NK-92 treated with Interleukin-12 subunit alpha and Interleukin-12 subunit beta, amount 100 ng/mL, for 24 hours (cell line): ENCODE results near the gene LRRC74A.

Experiments used
- DNase-seq: peaks from one replicate; lab custom pipeline; 2025; lab: John Stamatoyannopoulos, UW

The LRRC74A gene

GRCh38 chr14:76848879-76849278, 22.7 kb downstream of the LRRC74A start:
- DNase-seq, result no peak

DNA sequence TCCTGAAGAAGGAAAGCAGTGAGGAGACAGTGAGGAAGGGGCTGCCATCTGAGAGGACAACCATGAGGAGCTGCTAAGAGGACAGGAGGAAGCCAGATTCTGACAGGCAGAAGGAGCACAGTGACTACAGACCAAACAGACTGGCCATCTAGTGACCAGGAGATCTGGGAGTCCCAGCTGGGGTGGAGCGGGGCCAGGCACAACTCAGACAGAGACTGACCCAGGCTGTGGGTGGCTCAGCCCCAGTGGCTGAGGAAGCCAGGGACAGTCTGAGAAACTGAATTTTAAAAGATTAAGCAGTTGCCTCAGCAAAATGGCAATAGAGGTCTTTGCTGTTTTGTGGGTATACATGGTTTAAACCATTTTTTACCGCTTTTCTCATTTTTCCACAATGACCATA, 28.9 kb downstream of the LRRC74A start:
- no peak for DNase-seq

GRCh38 chr14:76856769-76857168, 30.6 kb downstream of the LRRC74A start:
- no peak for DNase-seq

DNA sequence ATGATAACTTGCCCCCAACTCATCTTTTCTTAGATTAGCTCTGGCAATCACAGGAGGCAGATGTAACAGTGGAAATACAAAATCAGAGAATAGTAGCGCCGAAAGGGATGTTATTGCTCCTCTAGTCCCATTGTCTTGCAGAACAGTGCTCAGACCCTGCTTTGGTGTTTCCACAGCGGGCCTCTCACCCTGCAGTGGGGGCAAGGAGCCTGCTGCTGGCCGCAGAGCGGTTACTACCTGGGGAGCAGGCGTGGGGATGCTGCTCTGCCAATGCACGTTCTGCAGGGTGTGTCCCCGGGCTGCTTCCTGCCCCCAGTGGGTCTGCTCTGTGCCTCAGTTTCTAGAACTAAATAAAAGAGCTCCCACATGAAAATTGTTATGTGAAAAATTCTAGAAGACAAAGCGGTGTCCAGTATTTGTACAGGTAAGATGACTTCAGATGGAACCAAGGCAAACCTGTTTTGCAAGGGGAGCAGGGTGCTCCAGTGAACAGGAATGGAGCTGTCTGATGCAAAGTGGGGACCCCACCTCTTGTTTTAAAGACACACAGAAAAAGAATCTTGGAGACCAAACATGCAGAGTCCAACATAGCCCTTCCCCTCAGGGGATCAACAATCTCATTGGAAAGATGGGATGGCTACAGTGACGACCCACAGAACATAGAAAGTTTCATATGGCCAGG, 35.5 kb downstream of the LRRC74A start:
- no peak for DNase-seq

DNA sequence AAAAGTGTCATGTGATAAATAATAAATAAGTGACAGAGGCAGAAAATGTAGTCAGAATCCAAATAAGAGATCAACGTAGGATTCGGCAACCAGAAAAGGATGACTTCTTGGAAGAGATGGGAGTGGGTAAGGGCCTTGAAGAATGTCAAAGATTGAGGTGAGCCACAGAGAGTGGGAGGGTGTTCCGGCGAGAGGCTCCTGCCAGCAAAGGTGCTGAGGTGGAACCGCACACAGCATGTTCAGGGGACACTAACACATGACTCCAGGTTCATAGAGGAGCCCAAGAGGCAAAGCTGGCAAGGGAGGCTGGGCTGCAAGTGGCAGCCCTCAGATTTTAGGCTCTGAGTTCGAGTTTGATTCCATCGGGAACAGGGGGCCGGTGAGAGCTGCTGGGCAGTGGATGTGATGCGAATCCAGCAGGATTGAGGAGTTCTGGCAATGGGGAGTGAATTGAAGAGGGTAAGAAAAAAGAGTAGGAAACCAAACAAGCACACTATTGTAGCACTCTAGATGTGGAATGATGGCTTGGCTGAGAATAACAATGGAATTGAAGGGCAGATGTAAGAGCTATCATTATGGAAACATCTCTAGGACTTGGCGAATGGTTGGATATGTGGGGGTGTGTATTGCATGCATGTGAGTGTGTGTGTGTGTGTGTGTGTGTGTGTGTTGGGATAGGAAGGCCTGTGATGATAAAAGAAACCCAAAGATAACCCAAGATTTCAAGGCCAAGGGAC, 36.5 kb downstream of the LRRC74A start:
- no peak for DNase-seq

DNA sequence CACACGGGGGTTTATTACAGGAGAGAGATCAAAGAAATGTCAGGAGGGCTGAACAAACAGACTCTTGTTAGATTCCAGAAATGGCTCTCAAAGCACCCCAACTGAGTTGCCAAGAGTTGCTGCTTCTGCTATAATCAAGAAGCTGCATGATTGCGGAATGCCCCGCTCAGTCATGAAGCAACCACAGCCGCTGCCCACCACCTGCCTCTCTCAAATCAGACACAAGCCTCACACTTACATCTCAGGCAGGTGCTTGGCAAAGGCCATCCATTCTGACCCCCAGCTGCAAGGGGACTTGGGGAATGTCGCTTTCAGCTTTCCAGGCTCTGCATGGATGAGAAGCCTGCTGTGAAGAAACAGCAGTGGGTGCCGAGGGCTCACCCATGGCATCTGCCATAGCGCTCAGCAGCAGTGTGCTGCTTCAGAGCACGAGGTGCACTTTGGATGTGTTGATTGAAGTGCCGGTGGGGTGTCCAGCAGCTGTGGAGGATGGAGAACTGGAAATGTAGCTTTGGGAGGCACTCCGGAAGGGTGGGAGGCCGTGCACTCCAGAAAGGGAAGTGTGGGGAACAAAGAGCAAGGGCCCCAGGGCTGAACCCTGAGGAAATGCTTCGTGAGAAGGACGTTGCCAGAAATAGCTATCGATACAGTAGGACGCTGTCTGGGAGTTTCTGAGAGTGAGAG, 37.7 kb downstream of the LRRC74A start:
- DNase-seq, result no peak

- no peak for DNase-seq
Measured at GRCh38 chr14:76866456-76866855, 40.2 kb downstream of the LRRC74A start.

DNA sequence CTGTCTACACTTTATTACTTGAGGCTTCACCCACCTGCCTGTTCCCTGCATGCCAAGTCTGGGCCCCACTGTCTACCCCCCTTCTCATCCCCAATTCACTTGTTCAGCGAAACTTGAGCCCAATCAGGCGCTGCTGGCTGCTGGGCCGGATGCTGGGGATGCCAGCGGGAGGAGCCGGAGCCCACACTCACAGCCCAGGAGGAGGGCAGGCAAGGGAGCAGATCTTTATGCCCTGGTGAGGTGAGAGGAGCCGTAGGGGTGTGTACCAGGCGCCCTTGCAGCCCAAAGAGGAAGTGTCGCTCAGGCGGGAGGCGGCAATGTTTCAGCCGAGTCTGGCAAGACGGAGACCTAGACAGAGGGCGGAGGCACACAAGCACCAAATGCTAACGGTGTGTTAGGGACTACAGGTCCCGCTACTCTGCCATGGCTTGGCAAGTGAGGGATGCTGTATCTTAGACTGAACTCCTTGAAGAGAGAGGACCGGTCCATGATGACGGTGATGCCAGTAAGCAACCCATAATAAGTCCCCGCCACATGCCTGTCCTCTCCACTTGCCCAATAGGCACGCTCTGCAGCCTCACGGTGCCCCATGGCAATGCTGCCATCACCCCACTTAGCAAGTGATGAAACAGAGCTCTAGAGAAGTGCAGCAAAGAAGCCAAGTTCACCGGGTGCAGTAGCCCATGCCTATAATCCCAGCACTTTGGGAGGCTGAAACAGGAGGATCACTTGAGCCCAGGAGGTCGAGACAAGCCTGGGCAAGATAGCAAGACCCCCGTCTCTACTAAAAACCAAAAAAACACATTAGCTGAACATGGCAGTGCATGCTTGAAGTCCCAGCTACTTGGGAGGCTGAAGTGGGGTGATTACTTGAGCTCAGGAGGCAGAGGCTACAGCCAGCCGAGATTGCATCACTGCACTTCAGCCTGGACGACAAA, 41.6 kb downstream of the LRRC74A start:
- no peak for DNase-seq

DNA sequence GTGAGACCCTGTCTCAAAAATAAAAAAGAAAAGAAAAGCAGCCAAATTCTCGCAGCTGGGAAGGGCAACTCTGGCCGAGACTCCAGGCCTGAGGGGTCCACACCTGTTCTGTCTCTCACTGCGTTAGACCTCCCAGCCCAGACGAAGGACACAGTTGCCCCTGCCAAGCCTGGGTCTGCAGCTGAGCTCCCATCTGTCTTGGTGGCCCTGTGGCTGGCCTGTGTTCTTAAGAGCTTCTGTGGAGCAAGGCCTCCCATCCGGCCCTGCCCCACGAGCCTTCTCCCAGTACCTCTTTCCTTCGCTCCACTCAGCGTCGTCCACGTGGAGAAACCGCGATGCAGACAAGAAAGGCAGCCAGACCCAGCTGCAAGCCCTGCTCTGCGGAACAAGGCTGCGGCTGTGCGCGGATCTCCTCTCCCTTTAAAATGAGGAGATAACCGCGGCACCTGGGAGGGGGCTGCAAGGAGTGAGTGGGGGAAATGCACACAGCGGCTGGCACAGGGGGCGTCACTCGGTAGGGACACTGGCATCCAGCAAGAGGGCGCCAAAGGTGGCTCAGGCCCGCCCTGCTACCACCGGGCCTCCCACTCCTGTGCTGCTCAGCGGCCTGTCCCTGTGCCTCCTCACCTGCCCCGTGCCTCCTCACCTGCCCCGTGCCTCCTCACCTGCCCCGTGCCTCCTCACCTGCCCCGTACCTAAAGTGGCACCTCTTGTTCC, 42.4 kb downstream of the LRRC74A start:
- no peak for DNase-seq

GRCh38 chr14:76870166-76870565, 44.0 kb downstream of the LRRC74A start:
- no peak for DNase-seq

DNA sequence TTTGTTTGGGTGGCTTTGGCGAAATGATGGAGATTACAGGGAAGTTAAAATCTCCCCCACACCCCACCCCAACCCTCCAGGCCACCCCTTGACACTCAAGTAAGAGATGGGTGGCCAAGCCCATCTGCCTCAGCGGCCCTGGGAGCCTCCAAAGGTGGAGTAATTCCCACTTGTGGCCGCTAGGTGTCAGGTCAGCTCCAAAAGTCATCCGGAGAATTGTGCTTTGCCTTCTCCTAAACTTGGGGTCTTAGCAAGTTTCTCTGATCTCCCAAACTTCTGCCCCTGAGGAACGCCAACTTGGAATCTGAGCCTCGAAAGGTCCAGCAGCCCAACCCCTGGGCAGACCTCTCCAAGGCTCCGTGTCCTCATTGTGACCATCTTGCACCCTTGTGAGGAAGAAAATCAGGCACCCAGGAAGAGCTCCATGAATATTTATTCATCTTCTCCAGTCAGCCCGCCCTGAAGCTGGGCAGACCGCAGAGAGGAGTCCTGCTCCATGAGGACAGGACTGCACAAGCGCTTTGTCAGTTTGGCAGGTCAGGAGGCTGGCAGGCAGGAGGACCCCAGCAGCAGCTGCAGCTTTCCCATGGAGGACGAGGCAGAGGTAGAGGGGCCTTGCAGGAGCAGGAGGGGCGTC, 46.7 kb downstream of the LRRC74A start:
- peak; percentile 10 for DNase-seq

DNA sequence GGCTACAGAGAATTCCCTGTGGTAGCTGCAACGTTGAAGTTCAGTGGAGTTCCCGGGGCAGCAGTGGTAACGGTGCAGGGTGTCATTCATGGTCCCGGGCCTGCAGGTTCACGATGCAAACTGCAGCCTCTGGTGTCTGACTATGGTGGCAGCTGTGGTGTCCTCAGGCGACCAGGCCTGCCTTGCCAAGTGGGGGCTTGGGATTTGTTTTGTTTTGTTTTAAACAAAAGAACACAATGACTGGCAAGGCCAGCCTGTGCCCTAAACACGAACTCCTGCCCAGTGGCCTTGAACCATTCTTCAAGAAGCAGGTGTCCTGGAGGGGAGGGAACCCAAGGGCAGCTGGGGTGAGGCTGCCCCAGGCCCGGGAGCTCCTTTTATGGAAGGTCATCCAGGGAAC, 48.5 kb downstream of the LRRC74A start:
- DNase-seq, result no peak

DNA sequence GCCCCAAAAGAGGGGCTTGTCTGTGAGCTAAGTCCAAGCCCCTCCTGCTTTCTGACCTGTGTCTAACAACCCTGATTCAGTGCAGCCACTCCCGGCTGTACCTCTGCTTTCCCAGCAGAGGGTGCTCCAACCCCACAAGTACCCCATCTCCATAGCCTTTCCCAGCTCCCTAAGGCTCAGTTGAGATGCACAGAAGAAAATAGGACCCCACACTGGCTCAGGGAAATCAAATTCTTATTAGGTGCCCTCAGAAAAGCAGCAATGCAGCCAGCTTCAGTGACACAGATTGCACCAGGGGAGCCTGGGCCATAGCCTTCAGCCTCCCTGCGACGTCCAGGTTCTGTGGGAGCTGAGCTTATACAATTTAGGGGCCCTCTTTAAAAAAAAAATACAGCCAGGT, 49.9 kb downstream of the LRRC74A start:
- DNase-seq, result peak; percentile 19

GRCh38 chr14:76877871-76878270, 51.7 kb downstream of the LRRC74A start:
- no peak for DNase-seq

GRCh38 chr14:76880449-76880848, 54.2 kb downstream of the LRRC74A start:
- DNase-seq, result no peak

DNA sequence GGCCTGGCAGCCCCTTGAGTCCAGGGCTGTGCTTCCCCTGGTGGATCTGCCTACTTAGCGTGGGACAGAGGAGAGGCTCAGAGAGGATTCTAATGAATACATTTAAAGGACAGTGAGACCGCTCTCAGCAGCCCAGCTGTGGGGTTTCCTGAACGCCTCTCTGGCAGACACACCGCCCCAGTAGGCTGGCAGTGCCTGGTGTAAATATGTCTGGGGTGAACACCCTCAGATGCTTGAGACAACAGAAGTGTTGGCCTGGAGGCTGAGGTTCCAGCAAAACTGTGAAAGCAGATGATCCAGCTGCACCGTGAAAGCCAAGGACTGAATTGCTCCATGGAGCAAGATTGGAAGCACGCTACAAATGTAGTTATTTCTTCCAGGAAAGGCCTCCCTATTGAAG, 55.1 kb downstream of the LRRC74A start:
- no peak for DNase-seq

GRCh38 chr14:76882651-76883050, 56.4 kb downstream of the LRRC74A start:
- DNase-seq, result no peak

- no peak for DNase-seq
Measured at GRCh38 chr14:76883447-76883846, 57.2 kb downstream of the LRRC74A start.

GRCh38 chr14:76884394-76884793, 58.2 kb downstream of the LRRC74A start:
- no peak for DNase-seq

DNA sequence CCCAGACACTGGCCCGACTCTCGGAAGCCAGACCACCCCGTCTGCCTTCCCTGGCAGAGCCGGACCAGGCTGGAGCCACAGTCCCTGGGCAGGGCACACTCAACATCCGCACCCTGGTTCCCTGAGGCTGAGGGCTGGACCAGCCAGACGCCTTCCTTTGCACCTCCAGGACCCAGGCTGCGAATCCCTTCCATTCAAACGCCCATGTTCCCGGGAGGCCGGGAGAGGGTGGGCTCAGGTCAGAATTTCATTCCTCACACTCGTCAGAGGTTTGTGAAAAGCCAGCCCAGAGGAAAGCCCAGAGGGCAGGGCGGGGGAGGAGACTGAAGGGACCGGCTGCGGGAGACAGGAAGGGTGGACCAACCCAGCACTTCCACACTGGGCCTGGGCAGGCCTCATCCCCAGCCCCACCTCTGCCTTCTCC, 58.7 kb downstream of the LRRC74A start:
- DNase-seq, result no peak

GRCh38 chr14:76887191-76887590, 61.0 kb downstream of the LRRC74A start:
- DNase-seq, result no peak
